Fibroblast of mammary gland (primary cell): ENCODE results near the gene ZBTB14.

Source experiments
- DNase-seq: peaks from one replicate; pipeline ENCODE4 v3.0.0-alpha.2; 2010; ENCODE audit warnings: low read depth
- H3K4me3 ChIP-seq: 2 replicates; pipeline ENCODE4 v1.5.1; 2011; ENCODE audit warnings: low read depth, mild to moderate bottlenecking, low read length, moderate library complexity; ENCODE audit not compliant: control insufficient read depth
- TF ChIP-seq, protein P1 (sequence below): conservative IDR thresholded peaks from 2 replicates; pipeline ENCODE4 v1.5.1; 2011; ENCODE audit warnings: low read depth, low read length, inconsistent platforms; ENCODE audit not compliant: control insufficient read depth, insufficient read depth

The ZBTB14 gene

GRCh38 chr18:5276947-5277346 is 18.6 kb downstream of the ZBTB14 start:
- no peak for DNase-seq
- H3K4me3 ChIP-seq, result no peak overlapping the region
- TF ChIP-seq, protein P1, sequence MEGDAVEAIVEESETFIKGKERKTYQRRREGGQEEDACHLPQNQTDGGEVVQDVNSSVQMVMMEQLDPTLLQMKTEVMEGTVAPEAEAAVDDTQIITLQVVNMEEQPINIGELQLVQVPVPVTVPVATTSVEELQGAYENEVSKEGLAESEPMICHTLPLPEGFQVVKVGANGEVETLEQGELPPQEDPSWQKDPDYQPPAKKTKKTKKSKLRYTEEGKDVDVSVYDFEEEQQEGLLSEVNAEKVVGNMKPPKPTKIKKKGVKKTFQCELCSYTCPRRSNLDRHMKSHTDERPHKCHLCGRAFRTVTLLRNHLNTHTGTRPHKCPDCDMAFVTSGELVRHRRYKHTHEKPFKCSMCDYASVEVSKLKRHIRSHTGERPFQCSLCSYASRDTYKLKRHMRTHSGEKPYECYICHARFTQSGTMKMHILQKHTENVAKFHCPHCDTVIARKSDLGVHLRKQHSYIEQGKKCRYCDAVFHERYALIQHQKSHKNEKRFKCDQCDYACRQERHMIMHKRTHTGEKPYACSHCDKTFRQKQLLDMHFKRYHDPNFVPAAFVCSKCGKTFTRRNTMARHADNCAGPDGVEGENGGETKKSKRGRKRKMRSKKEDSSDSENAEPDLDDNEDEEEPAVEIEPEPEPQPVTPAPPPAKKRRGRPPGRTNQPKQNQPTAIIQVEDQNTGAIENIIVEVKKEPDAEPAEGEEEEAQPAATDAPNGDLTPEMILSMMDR, result no peak

DNA sequence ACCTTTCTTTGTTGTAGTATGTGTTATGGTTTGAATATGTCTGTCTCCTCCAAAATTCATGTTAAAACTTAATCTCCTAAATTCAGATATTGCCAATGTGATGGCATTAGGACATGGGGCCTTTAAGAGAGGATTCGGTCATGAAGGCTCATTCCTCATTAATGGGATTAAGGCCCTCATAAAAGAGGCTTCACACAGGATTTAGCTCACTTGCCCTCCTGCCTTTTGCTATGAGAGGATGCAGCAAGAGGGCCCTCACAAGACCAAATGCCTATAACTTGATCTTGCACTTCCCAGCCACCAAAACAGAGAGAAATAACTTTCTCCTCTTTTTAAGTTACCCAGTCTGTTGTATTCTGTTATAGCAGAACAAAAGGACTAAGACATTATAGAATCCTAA is 19.7 kb downstream of the ZBTB14 start:
- DNase-seq, result no peak
- TF ChIP-seq, protein P1, result no peak
- H3K4me3 ChIP-seq, result no peak overlapping the region

DNA sequence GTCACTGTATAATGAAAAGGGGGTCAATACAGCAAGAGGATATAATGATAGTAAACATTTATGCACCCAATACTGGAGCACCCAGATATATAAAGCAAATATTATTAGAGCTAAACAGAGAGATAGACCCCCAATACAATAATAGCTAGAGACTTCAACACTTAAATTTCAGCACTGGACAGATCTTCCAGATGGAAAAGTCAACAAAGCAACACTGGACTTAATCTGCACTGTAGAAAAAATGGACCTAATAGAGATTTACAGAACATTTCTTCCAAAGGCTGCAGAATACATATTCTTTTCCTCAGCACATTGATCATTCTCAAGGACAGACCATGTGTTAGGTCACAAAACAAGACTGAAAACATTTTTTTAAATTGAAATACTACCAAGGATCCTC is 26.7 kb downstream of the ZBTB14 start:
- DNase-seq, result no peak
- no peak overlapping the region for H3K4me3 ChIP-seq
- TF ChIP-seq, protein P1, result no peak

DNA sequence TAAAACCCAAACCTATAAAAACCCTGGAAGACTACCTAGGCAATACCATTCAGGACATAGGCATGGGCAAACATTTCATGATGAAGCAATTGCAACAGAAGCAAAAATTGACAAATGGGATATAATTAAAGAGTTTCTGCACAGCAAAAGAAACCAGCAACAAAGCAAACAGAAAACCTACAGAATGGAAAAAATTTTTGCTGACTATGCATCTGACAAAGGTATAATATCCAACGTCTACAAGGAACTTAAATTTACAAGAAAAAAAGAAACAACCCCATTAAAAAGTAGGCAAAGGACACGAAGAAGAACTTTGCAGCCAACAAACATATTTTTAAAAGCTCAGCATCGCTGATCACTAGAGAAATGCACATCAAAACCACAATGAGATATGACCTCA is 28.8 kb downstream of the ZBTB14 start:
- DNase-seq, result no peak
- TF ChIP-seq, protein P1, result no peak
- no peak overlapping the region for H3K4me3 ChIP-seq

DNA sequence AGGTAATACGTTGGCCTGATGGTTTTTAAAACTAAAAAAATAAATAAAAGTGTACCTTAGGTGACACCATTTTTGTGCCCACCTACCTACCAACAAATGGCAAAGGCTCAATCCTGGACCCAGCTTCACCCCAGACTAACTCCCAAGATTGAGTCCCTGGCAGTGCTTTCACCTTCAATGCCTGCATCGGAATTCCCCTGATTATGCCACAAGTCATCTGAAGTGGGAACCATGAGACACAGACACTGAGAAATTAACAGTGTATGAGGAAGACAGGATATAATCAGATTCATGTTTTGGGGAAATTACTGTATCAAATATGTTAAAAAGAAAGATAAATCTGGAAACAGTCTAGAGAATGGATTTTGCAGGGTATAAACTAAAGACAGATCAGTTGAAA is 41.6 kb downstream of the ZBTB14 start:
- DNase-seq, result no peak
- H3K4me3 ChIP-seq, result no peak overlapping the region

GRCh38 chr18:5251117-5251516 is 44.4 kb downstream of the ZBTB14 start:
- TF ChIP-seq, protein P1, result no peak
- H3K4me3 ChIP-seq, result no peak overlapping the region
- no peak for DNase-seq

More for the DNA sequence above, 41.6 kb downstream of the ZBTB14 start:
- TF ChIP-seq, protein P1, result no peak

- DNase-seq, result peak; percentile 11
- TF ChIP-seq, protein P1, result no peak
- no peak overlapping the region for H3K4me3 ChIP-seq
Observed at GRCh38 chr18:5250603-5251002, 44.9 kb downstream of the ZBTB14 start.
